H9 (cell line): Measurements from ENCODE around the gene MICAL3. TPM values are rescaled to one million over a fixed set of nuclear protein-coding genes. Genes with fewer than 3 reads are reported as not detected.
A peak's percentile ranks its signal among the peaks of the same experiment; 100 is the strongest.

Source experiments
- DNase-seq: peaks from one replicate; pipeline ENCODE4 v3.0.0-alpha.2; 2017
- H2AFZ ChIP-seq: one replicate; pipeline ENCODE4 v1.6.1; 2013; ENCODE audit warnings: mild to moderate bottlenecking, low read length, control low read depth, moderate library complexity
- H2AK5ac ChIP-seq: 2 replicates; pipeline ENCODE4 v1.6.1; 2013; ENCODE audit warnings: low read length, control low read depth, mixed read lengths; ENCODE audit not compliant: insufficient read length
- H2BK120ac ChIP-seq: one replicate; pipeline ENCODE4 v1.6.1; 2013; ENCODE audit warnings: low read depth, mild to moderate bottlenecking, low read length, control low read depth, inconsistent platforms; ENCODE audit not compliant: poor library complexity, severe bottlenecking
- H2BK12ac ChIP-seq: 2 replicates; pipeline ENCODE4 v1.6.1; 2013; ENCODE audit warnings: low read length, control low read depth, mixed read lengths, low read depth; ENCODE audit not compliant: insufficient read length
- H2BK15ac ChIP-seq: 2 replicates; pipeline ENCODE4 v1.6.1; 2013; ENCODE audit warnings: low read depth, low read length, control low read depth
- H2BK20ac ChIP-seq: one replicate; pipeline ENCODE4 v1.6.1; 2013; ENCODE audit warnings: low read depth, mild to moderate bottlenecking, low read length, control low read depth, inconsistent platforms; ENCODE audit not compliant: poor library complexity, severe bottlenecking
- H2BK5ac ChIP-seq: 2 replicates; pipeline ENCODE4 v1.6.1; 2013; ENCODE audit warnings: low read length, control low read depth, mixed read lengths; ENCODE audit not compliant: insufficient read length
- H3K14ac ChIP-seq: 2 replicates; pipeline ENCODE4 v1.6.1; 2013; ENCODE audit warnings: low read length, control low read depth; ENCODE audit not compliant: insufficient read depth
- H3K18ac ChIP-seq: 2 replicates; pipeline ENCODE4 v1.6.1; 2013; ENCODE audit warnings: low read depth, mild to moderate bottlenecking, mixed read lengths, low read length, control low read depth; ENCODE audit not compliant: insufficient read length
- H3K23ac ChIP-seq: 2 replicates; pipeline ENCODE4 v1.6.1; 2013; ENCODE audit warnings: low read length, control low read depth, mixed read lengths, low read depth; ENCODE audit not compliant: insufficient read length
- H3K23me2 ChIP-seq: 2 replicates; pipeline ENCODE4 v1.6.1; 2013; ENCODE audit warnings: low read depth, mild to moderate bottlenecking, mixed read lengths, low read length, control low read depth; ENCODE audit not compliant: insufficient read length, poor library complexity, severe bottlenecking
- H3K27ac ChIP-seq: 2 replicates; pipeline ENCODE4 v1.5.1; 2013; ENCODE audit warnings: low read length, control low read depth, mixed read lengths, low read depth; ENCODE audit not compliant: insufficient read length
- H3K27me3 ChIP-seq: 2 replicates; pipeline ENCODE4 v1.6.1; 2013; ENCODE audit warnings: low read length, control low read depth, inconsistent platforms; ENCODE audit not compliant: insufficient read depth
- H3K4ac ChIP-seq: 2 replicates; pipeline ENCODE4 v1.6.1; 2013; ENCODE audit warnings: low read depth, mild to moderate bottlenecking, control low read depth, inconsistent platforms, low read length, moderate library complexity
- H3K4me1 ChIP-seq: 2 replicates; pipeline ENCODE4 v1.6.1; 2013; ENCODE audit warnings: low read length, control low read depth, inconsistent platforms; ENCODE audit not compliant: insufficient read depth
- H3K4me2 ChIP-seq: 2 replicates; pipeline ENCODE4 v1.6.1; 2013; ENCODE audit warnings: low read length, control low read depth, mixed read lengths; ENCODE audit not compliant: insufficient read length, insufficient read depth
- H3K56ac ChIP-seq: 2 replicates; pipeline ENCODE4 v1.6.1; 2013; ENCODE audit warnings: low read depth, mild to moderate bottlenecking, mixed read lengths, low read length, control low read depth; ENCODE audit not compliant: insufficient read length
- H3K79me1 ChIP-seq: 2 replicates; pipeline ENCODE4 v1.6.1; 2013; ENCODE audit warnings: low read depth, mild to moderate bottlenecking, moderate library complexity, low read length, control low read depth, inconsistent platforms; ENCODE audit not compliant: insufficient read depth, poor library complexity, severe bottlenecking
- H3K79me2 ChIP-seq: 2 replicates; pipeline ENCODE4 v1.6.1; 2013; ENCODE audit warnings: low read length, control low read depth, inconsistent platforms; ENCODE audit not compliant: insufficient read depth
- H3K9ac ChIP-seq: 2 replicates; pipeline ENCODE4 v1.6.1; 2013; ENCODE audit warnings: low read length, control low read depth, mixed read lengths; ENCODE audit not compliant: insufficient read length; ENCODE audit errors: extremely low read depth
- H3K9me3 ChIP-seq: one replicate; pipeline ENCODE4 v1.6.1; 2013; ENCODE audit warnings: low read depth, low read length, inconsistent platforms; ENCODE audit not compliant: control insufficient read depth
- H3T11ph ChIP-seq: one replicate; pipeline ENCODE4 v1.6.1; 2013; ENCODE audit warnings: mild to moderate bottlenecking, low read length, control low read depth, inconsistent platforms
- H4K20me1 ChIP-seq: one replicate; pipeline ENCODE4 v1.6.1; 2013; ENCODE audit not compliant: control insufficient read depth, insufficient read length, insufficient read depth
- H4K5ac ChIP-seq: 2 replicates; pipeline ENCODE4 v1.6.1; 2013; ENCODE audit warnings: low read depth, mild to moderate bottlenecking, mixed read lengths, low read length, control low read depth; ENCODE audit not compliant: insufficient read length
- H4K8ac ChIP-seq: replicated peaks from 2 replicates; pipeline ENCODE4 v1.6.1; 2013; ENCODE audit warnings: low read length, control low read depth, mixed read lengths, low read depth; ENCODE audit not compliant: insufficient read length
- H4K91ac ChIP-seq: 2 replicates; pipeline ENCODE4 v1.6.1; 2013; ENCODE audit warnings: low read depth, mild to moderate bottlenecking, moderate library complexity, mixed read lengths, low read length, control low read depth; ENCODE audit not compliant: insufficient read length
- H3K27ac Mint-ChIP-seq, 3 experiments: 2 replicates in 2 of 3; 3 replicates in 1 of 3; pipeline ENCODE4 v1.8.0; 2020 to 2021; ENCODE audit warnings: mixed read lengths in 3 of 3, mild to moderate bottlenecking in 1 of 3, moderate library complexity in 1 of 3
- H3K27me3 Mint-ChIP-seq: 2 replicates; pipeline ENCODE4 v1.8.0; 2021; ENCODE audit warnings: low read depth, mild to moderate bottlenecking, moderate library complexity, mixed read lengths
- H3K36me3 Mint-ChIP-seq, 3 experiments: 2 replicates in 2 of 3; 3 replicates in 1 of 3; pipeline ENCODE4 v1.8.0; 2020 to 2021; ENCODE audit warnings: low read depth in 3 of 3, mixed read lengths in 3 of 3; ENCODE audit not compliant: insufficient read depth in 1 of 3
- H3K4me1 Mint-ChIP-seq, 2 experiments: 2 replicates each; pipeline ENCODE4 v1.8.0; 2020; ENCODE audit warnings: mixed read lengths in 2 of 2
- H3K4me3 Mint-ChIP-seq, 2 experiments: 2 replicates in 1 of 2; 3 replicates in 1 of 2; pipeline ENCODE4 v1.8.0; 2020 to 2021; ENCODE audit warnings: mild to moderate bottlenecking in 2 of 2, mixed read lengths in 2 of 2, moderate library complexity in 1 of 2
- H3K9me3 Mint-ChIP-seq, 2 experiments: 2 replicates in 1 of 2; 3 replicates in 1 of 2; pipeline ENCODE4 v1.8.0; 2020; ENCODE audit warnings: mild to moderate bottlenecking in 2 of 2, mixed read lengths in 2 of 2, moderate library complexity in 1 of 2
- WGBS: extraction: QIAGEN DNeasy Blood & Tissue Kit; methylation state at CpG from one replicate; pipeline ENCODE4 v1.1.7; 2013; ENCODE audit warnings: missing lambda C conversion rate, low lambda C conversion rate, mixed read lengths; ENCODE audit not compliant: insufficient read length; ENCODE audit errors: extremely low coverage; 5-methylcytosine and 5-hydroxymethylcytosine counted together
- total RNA-seq: library from RNA; stranded (reverse); gene quantifications from 2 replicates; pipeline ENCODE4 v1.2.1, GENCODE V29; 2021
- TF ChIP-seq, protein P1 (sequence below): fragments of 200-600 bp; sonication (generic); conservative IDR thresholded peaks from 3 replicates; pipeline ENCODE4 v1.8.0; 2021; ENCODE audit warnings: antibody characterized with exemption, mild to moderate bottlenecking

Gene MICAL3
- total RNA-seq, 1 experiment from 2014 or later = 50.2 TPM

- Mint-ChIP-seq H3K27ac (no peak overlapping the region), H3K4me1 (peaks cover 19 to 24% of the 10 kb centered on the region in 2 experiments), H3K27me3 (no peaks in the 10 kb centered on the region; the same call in none of the 2 replicates), H3K9me3 (no peaks in the 10 kb centered on the region), H3K36me3 (no peaks in the 10 kb centered on the region; a peak in 2 of 7 replicates), H3K4me3 (no peak overlapping the region)
- H4K91ac ChIP-seq = no peak overlapping the region
- no peak overlapping the region for H2BK20ac ChIP-seq
- H4K5ac ChIP-seq = no peak overlapping the region
- H3K4ac ChIP-seq = no peak overlapping the region
- no CpG with 5 or more reads among the region's 11 CpGs for WGBS
- no peak overlapping the region for H4K8ac ChIP-seq
- no peak for DNase-seq
- no peak overlapping the region for H2AFZ ChIP-seq
- H3K23me2 ChIP-seq = no peaks in the 10 kb centered on the region
- no peak overlapping the region for H3T11ph ChIP-seq
- H3K4me2 ChIP-seq = no peak overlapping the region
- TF ChIP-seq, protein P1, sequence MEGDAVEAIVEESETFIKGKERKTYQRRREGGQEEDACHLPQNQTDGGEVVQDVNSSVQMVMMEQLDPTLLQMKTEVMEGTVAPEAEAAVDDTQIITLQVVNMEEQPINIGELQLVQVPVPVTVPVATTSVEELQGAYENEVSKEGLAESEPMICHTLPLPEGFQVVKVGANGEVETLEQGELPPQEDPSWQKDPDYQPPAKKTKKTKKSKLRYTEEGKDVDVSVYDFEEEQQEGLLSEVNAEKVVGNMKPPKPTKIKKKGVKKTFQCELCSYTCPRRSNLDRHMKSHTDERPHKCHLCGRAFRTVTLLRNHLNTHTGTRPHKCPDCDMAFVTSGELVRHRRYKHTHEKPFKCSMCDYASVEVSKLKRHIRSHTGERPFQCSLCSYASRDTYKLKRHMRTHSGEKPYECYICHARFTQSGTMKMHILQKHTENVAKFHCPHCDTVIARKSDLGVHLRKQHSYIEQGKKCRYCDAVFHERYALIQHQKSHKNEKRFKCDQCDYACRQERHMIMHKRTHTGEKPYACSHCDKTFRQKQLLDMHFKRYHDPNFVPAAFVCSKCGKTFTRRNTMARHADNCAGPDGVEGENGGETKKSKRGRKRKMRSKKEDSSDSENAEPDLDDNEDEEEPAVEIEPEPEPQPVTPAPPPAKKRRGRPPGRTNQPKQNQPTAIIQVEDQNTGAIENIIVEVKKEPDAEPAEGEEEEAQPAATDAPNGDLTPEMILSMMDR = no peak
- H3K18ac ChIP-seq = peak overlapping the region; percentile 18
- no peaks in the 10 kb centered on the region for H4K20me1 ChIP-seq
- H2BK12ac ChIP-seq = no peak overlapping the region
- no peak overlapping the region for H3K9ac ChIP-seq
- no peak overlapping the region for H2AK5ac ChIP-seq
- no peaks in the 10 kb centered on the region for H3K4me1 ChIP-seq
- no peak overlapping the region for H3K27ac ChIP-seq
- no peaks in the 10 kb centered on the region for H3K27me3 ChIP-seq
- H3K56ac ChIP-seq = no peak overlapping the region
- no peak overlapping the region for H3K14ac ChIP-seq
- H2BK15ac ChIP-seq = no peak overlapping the region
- H3K79me2 ChIP-seq = no peaks in the 10 kb centered on the region
- H3K9me3 ChIP-seq = no peaks in the 10 kb centered on the region
- no peak overlapping the region for H2BK120ac ChIP-seq
- no peak overlapping the region for H2BK5ac ChIP-seq
- no peak overlapping the region for H3K23ac ChIP-seq
- H3K79me1 ChIP-seq = no peaks in the 10 kb centered on the region
Measured at GRCh38 chr22:17784776-17785175, 239.6 kb downstream of the MICAL3 start.
